Cortex of kidney (tissue), 1 donor: ENCODE measurements around the gene DNAJA4.

ENCODE experiments used
- DNase-seq: peaks from one replicate; lab custom pipeline; 2025; lab: John Stamatoyannopoulos, UW

The DNAJA4 gene

GRCh38 chr15:78264304-78265136, at the start of gene DNAJA4:
Gene DNAJA4 (plus strand): TSS chr15:78264562. CDS start chr15:78264764, 202 bp downstream.
- DNase-seq: no peak

DNA sequence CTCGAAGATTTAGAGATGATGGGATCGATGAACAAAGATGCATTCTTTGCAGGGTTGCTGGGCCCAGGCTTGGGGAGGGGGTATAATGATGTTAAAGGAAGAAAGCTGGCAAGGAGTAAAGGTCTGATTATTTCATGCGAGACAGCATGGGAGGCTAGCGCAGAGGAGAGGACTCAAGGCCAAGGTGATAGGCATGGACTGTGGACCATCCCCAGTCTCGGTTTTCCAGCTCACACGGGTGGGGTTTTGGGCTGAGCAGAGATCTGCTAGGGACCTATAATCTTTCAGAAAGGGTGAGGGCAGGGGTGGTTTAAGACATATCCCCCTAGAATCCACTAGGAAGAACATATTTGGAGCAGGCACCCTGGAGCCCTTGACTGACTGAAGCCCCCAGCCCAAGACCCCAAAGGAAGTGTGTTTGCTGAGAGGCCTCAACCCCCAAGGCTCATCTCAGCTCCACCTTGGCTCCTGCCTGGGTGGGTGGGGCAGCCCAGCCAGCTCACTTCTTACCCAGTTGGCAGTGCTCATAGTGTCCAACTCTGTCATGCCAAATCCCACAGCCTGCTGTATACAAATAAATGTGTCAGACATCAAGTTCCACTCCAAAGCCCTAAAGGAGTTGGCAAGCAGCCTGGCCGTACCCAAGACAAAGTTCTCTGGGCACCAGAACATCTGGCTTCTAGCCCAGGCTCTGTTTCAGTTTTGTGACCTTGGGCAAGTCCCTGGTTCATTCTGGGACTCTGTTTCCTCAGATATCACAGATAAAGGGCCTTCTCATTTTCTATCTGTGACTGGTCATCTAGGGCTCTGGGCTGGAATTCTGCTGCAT, 47.9 kb upstream of the DNAJA4 start:
- DNase-seq: no peak

- DNase-seq: no peak
These were observed 43.6 kb upstream of the DNAJA4 start for GRCh38 chr15:78220713-78221112.

DNA sequence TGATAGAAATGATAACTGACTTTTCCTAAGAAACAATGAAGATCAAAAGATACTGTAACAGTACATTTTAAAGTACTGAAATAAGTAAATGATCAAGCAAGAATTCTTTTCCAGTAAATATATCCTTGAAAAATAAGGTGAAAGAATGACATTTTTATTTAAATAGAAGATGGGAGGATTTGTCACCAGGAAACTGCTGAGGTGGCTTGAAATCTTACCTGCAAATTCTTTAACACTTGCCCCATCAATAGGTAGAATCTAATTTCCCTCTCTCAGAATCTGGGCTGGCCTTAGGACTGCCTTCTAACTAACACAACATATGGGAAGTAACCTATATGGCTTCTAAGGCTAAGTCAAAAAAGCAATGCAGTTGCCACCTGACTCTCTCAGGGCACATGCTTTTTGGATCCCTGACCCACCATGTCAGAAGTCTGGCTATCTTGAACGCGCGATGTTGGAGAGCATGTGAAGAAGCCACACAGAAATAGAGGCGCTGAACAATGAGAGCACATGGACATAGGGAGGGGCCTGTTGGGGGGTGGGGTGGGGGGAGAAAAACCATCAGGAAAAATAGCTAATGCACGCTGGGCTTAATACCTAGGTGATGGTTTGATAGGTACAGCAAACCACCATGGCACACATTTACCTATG, 41.5 kb upstream of the DNAJA4 start:
- DNase-seq: no peak

DNA sequence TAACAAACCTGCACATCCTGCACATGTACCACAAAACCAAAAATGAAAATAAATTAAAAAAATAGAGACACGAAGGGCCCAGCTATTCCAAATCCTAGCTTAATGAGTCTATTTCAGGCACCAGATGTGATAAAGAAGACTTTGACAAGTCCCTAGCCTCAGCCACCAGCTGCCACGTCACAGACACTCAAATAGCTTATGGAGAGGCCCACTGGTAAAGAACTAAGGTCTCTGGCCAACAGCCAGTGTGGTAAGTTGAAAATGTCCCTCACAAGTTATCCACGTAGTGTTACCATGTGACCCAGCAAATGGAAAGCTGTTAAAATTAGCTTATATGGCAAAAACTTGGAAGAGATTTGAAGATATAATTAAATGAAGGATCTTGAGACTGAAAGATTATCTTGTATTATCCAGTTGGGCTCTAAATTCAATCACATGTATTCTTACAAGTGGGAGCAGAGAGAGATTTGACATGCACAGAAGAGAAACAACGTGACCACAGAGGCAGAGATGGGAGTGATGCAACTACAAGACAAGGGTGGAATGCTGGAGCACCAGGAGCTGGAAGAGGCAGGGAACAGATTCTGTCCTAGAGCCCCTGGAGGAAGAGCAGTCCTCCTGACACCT, 40.9 kb upstream of the DNAJA4 start:
- DNase-seq: no peak

DNA sequence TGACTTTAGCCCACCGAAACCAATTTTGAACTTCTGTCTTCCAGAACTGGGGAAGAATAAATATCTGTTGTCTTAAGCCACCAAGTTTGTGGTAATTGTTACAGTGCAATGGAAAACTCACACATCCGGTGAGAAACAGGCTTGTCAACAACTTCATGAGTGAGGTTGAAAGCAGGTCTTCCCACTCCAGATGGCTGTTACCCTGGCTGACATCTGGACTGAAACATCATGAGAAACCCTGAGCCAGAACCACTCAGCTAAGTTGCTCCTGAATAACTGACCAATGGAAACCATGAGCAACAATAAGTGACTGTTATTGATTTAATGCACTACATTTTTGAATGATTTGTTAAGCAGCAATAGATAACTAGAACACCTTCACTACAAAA, 40.3 kb upstream of the DNAJA4 start:
- no peak for DNase-seq

DNA sequence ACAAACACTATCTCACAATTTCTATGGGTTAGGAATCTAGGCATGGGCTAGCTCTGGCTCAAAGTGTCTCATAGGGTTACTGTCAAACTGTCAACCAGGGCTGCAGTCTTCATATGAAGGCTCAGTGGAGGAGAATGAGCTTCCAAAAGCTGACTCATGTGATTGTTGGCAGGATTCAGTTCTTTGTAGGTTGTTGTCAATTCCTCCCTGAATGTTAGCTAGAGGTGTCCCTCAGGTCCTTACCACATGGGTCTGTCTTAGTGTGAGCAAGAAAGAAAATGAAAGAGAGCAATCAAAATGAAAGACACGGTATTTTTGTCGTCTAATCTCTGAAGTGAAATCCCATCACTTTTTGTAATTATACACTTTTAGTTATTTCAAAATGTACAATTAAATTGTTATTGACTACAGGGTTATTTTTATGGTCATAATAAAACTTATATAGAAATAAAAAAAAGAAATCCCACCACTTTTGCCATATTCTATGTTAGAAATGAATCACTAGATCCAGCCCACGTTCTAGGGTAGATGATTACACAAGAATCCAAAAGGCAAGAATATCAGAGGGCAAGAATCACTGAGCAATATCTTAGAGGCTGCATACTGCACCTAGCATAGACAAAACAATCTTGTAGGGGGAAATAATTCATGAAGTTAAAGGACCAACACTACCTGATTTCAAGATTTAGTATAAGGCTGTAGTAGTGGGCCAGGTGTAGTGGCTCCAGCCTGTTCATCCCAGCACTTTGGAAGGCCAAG, 38.4 kb upstream of the DNAJA4 start:
- DNase-seq: no peak

DNA sequence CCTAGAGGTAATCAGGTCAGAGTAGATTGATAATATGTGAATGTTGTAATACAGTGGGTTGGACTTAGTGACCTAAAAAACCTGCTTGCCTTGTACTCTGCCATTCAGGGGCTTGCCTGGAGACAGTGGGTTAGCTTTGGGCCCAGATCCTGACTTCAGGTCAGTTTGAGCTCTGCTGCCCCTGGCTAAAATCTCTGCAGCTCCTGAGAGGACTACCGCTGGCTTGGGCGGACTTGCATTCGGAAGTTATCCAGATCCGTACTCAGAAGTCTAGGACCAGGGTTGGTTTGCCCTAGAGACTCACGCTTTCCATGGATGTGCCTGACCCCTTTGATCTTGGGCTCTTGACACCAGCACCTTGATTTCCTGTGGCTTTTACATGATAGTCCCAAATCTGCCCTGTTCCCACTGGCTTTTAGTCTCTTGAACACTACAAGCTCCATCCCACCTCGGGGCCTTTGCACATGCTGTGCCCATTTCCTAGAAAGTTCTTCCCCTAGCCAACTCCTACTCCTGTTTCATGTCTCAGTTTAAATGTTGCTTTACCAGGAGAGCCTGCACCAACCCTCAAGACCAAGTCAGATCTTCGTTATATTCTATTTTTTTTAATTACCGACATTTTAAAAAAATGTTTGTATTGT, 35.9 kb upstream of the DNAJA4 start:
- no peak for DNase-seq

- DNase-seq: no peak
These were observed 34.6 kb upstream of the DNAJA4 start for GRCh38 chr15:78229431-78230406.

GRCh38 chr15:78232951-78233350, 31.4 kb upstream of the DNAJA4 start:
- no peak for DNase-seq

GRCh38 chr15:78233496-78233895, 30.9 kb upstream of the DNAJA4 start:
- DNase-seq: no peak

DNA sequence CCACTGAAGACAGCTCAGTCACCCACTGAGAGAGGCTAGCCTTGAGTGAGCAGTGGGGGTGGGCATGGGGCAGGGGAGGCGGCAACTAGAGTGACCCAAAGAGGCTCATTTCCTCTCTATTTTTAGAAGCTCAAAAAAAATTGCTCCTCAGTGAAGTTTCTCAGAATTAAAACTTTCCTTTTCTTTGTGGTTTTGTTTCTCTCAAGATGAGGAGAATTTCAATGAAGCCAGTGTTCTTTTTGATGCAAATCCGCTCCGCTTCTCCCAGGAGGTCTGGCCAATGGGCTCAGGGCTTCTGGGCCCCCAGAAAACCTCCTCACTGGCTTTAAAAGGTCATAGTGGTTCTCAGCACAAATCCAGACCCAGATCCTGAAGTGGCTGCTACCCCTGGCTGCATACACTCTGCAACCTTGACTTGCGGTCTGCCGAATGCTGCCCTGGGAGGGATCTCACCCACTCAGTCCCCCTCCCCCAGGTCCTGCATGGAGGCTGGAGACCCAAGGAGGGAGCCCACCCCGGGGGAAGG, 29.8 kb upstream of the DNAJA4 start, which contains the start of gene ACSBG1:
Gene ACSBG1, minus strand, starts transcription at position 51 of the 526 bp plus-strand sequence. CDS start 64 bp downstream, outside the sequence.
- no peak for DNase-seq

DNA sequence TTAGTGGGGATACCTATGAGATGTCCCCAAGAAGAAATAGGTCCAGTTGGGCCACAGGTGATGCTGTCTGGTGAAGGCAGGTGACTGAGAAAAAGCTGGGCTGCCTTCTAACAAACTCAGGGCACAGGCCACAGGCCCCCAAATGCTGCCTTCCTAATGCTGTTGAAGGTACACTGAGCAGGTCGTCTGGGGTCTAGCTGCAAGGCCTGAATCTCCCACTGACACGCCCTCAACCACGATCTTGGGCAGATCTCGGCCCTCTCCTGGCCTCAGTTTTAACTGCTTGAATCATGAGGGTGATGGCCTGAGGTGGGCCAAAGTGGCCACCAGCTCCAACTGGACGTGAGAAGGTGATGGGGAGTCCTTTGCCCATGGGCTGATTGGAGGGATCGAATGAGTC, 27.9 kb upstream of the DNAJA4 start:
- no peak for DNase-seq

- DNase-seq: no peak
These were observed 27.2 kb upstream of the DNAJA4 start for GRCh38 chr15:78237146-78237545.

DNA sequence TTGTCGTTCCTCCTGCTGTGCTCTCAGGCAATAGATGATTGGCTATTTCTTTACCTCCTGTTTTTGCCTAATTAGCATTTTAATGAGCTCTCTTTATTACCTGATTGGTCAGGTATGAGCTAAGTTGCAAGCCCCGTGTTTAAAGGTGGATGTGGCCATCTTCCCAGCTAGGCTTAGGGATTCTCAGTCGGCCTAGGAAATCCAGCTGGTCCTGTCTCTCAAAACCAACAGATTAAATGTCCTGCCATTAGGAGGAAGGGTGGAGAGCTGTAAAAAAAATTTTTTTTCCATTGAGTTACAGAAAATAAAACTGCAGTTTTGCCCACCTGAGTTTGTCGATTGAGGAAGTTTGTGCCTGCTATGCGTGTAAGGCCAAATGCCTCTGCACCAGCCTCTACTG, 24.6 kb upstream of the DNAJA4 start:
- DNase-seq: no peak

GRCh38 chr15:78241017-78241416, 23.3 kb upstream of the DNAJA4 start:
- no peak for DNase-seq

DNA sequence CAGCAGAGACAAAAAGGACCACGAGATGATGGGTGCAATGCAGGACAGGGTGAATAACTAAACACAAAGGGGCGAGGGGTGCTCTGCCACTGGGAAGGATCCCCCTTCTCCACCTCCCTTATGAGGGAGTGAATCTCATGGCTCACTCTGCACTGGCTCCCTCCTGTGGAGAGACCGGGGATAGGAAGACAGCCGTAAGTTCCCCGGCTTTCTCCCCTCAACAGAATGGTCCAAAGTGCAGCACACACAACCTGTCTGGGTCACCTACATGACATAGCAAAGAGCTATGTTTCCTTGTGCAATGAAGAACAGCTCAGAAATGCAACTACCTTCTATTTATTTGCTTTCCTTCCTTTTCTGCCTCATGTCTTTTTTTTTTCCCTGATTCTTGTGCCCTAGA, 22.2 kb upstream of the DNAJA4 start:
- DNase-seq: no peak

GRCh38 chr15:78243058-78243457, 21.3 kb upstream of the DNAJA4 start:
- no peak for DNase-seq

DNA sequence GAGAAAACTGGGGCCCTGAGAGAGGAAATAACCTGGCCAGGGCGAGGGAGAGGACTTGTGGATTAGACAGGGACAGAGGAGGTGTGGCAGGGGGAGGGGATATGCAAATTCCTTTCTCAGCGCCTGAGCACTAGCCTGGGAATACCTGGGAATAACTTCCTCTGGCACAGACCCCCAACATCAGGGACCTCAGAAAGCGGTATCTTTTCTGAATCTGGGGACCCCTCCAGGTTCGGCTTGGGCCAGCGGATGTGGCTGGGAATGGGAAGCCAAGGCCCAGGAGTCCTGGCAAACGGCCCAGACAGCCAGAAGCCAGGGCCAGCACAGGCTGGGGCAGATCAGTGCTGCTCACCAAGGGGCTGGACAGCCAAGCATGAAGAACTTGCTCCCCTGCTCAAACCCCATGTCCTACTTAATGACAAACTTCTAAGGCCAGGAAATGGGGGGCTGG, 20.8 kb upstream of the DNAJA4 start:
- DNase-seq: no peak
